Measurements from ENCODE around the gene FBXO24.
"Not testable (repeated sequence)": the region's sequence is repeated elsewhere in the genome, so short reads cannot be mapped to it uniquely, and the experiment has no call there.

Gene FBXO24, protein sequence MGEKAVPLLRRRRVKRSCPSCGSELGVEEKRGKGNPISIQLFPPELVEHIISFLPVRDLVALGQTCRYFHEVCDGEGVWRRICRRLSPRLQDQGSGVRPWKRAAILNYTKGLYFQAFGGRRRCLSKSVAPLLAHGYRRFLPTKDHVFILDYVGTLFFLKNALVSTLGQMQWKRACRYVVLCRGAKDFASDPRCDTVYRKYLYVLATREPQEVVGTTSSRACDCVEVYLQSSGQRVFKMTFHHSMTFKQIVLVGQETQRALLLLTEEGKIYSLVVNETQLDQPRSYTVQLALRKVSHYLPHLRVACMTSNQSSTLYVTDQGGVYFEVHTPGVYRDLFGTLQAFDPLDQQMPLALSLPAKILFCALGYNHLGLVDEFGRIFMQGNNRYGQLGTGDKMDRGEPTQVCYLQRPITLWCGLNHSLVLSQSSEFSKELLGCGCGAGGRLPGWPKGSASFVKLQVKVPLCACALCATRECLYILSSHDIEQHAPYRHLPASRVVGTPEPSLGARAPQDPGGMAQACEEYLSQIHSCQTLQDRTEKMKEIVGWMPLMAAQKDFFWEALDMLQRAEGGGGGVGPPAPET

GRCh38 chr7:100586266-100587025, at the start of gene FBXO24:
Gene FBXO24, plus strand, starts transcription at chr7:100586328. Its CDS starts 298 bp downstream, at chr7:100586626.
- peak within 1 kb of the TSS; percentile 100 for H3K27ac ChIP-seq
- TF ChIP-seq ZFX (IDR thresholded peaks at IDR 0.05; ENCODE audit: borderline replicate concordance): no peak
- TF ChIP-seq CTCF (IDR thresholded peaks at IDR 0.05): no peak

DNA sequence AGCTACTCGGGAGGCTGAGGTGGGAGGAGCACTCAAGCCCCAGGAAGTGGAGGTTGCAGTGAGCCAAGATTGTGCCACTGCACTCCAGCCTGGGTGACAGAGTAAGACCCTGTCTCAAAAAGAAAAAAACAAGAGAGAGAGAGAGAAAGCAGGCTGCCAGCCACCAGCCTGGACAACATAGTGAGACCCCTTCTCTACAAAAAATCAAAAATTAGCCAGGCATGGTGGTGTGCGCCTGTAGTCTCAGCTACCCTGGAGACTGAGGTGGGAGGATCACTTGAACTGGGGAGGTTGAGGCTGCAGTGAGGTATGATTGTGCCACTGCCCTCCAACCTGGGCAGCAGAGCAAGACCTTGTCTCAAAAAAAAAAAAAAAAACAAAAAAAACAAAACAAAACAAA, 49.4 kb upstream of the FBXO24 start:
- not testable (repeated sequence) for H3K27ac ChIP-seq

DNA sequence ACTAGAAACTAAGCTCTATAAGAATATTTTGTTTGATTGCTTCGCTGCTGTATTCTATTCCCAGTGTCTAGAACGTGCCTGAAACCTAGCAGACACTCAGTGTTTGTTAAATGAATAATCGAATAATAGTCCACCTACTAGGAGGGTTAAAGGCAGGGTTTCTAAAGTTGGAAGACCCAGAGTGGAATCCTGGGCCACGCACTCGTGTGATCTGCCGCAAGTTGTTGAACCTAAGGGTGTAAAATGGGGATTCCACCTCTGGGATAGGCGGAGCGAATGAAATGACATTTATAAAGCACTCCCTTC, 47.8 kb upstream of the FBXO24 start:
- TF ChIP-seq ZFX (IDR thresholded peaks at IDR 0.05; ENCODE audit: borderline replicate concordance) (no peak), CTCF (IDR thresholded peaks at IDR 0.05) (no peak)
- H3K27ac ChIP-seq: peak overlapping the region; percentile 91

- no peak for TF ChIP-seq CTCF (IDR thresholded peaks at IDR 0.05)
- TF ChIP-seq ZFX (IDR thresholded peaks at IDR 0.05; ENCODE audit: borderline replicate concordance): no peak
- peak within 1 kb of the TSS; percentile 91 for H3K27ac ChIP-seq
Observed at GRCh38 chr7:100538654-100539435, 47.3 kb upstream of the FBXO24 start, which contains the start of gene AGFG2. Gene AGFG2, plus strand, starts transcription at chr7:100539203. Its CDS starts 144 bp downstream, at chr7:100539347.

- no peak for TF ChIP-seq ZFX (IDR thresholded peaks at IDR 0.05; ENCODE audit: borderline replicate concordance)
- no peak for TF ChIP-seq CTCF (IDR thresholded peaks at IDR 0.05)
- H3K27ac ChIP-seq: peak overlapping the region; percentile 91
Observed at GRCh38 chr7:100539436-100540006, 46.6 kb upstream of the FBXO24 start.

GRCh38 chr7:100540073-100540723, 45.9 kb upstream of the FBXO24 start:
- H3K27ac ChIP-seq: peak overlapping the region; percentile 91
- TF ChIP-seq ZFX (IDR thresholded peaks at IDR 0.05; ENCODE audit: borderline replicate concordance) (no peak), CTCF (IDR thresholded peaks at IDR 0.05) (no peak)

- not testable (repeated sequence) for H3K27ac ChIP-seq
Observed at GRCh38 chr7:100541309-100541708, 44.8 kb upstream of the FBXO24 start.

Data from 22Rv1 (cell line).